HG02870 (cell line): ENCODE results near the gene HNRNPCL2.
"Not testable (repeated sequence)": the region's sequence is repeated elsewhere in the genome, so short reads cannot be mapped to it uniquely, and the experiment has no call there.

ENCODE experiments used
- ATAC-seq: cut with Tn5 transposase; IDR thresholded peaks from one replicate; pipeline ENCODE4 v1.9.1; 2021; ENCODE audit warnings: mild to moderate bottlenecking, moderate library complexity; ENCODE audit not compliant: unreplicated experiment

Gene HNRNPCL2

DNA sequence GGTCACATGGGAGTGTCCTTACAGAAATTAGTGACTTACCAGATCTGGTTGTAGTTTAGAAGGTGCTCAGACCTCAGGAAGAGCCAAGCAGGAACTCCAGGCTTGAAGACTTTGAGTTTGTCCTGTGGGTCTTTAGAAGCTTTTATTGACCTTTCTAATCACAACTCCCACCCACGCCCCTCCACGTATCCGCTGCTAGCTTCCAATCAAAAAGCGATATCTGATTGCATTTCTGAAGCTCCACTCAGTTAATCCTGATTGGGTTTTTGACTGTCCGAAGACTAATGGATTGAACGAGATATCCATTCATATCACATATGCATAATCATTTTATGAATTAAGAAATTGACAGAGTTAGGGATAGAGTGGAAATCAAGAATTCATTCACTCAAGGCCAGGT is at the start of gene HNRNPCL2:
TSS of gene HNRNPCL2 (minus strand) at position 101 of the 400 bp plus-strand sequence. CDS start 454 bp downstream, outside the sequence.
- not testable (repeated sequence) for ATAC-seq

DNA sequence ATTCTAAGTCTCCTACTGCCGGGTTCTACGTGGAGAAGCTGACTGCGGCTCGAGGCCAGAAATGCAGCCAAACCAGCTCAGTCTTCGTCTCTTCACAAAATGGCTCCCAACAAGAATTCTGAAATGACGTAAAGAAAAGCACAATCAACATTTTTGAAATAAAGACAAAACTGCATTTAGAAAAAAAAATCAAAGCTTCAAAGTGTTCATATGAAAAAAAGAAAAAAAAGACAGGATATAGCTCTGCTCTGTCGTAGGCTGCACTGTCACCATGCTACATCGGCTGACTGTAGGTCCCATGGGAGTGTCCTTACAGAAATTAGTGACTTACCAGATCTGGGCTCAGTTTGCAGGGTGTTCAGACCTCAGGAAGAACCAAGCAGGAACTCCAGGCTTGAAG is 48.9 kb upstream of the HNRNPCL2 start, which contains the start of gene HNRNPCL4:
TSS of gene HNRNPCL4 (minus strand) at position 101 of the 400 bp plus-strand sequence. CDS start 164 bp downstream, outside the sequence.
- not testable (repeated sequence) for ATAC-seq

DNA sequence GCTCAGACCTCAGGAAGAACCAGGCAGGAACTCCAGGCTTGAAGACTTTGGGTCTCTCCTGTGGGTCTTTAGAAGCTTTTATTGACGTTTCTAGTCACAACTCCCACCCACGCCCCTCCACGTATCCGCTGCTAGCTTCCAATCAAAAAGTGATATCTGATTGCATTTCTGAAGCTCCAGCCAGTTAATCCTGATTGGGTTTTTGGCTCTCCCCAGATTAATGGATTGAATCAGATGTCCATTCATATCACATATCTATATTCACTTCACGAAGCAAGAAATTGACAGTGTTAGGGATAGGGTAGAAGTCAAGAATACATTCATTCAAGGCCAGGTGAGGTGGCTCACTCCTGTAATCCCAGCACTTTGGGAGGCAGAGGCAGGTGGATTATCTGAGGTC is 39.3 kb upstream of the HNRNPCL2 start, which contains the start of gene PRAMEF26:
TSS of gene PRAMEF26 (minus strand) at position 101 of the 400 bp plus-strand sequence. CDS start 2,914 bp downstream, outside the sequence.
- ATAC-seq = not testable (repeated sequence)

DNA sequence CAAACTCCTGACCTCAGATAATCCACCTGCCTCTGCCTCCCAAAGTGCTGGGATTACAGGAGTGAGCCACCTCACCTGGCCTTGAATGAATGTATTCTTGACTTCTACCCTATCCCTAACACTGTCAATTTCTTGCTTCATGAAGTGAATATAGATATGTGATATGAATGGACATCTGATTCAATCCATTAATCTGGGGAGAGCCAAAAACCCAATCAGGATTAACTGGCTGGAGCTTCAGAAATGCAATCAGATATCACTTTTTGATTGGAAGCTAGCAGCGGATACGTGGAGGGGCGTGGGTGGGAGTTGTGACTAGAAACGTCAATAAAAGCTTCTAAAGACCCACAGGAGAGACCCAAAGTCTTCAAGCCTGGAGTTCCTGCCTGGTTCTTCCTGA is 46.2 kb downstream of the HNRNPCL2 start, which contains the start of gene PRAMEF25:
TSS of gene PRAMEF25 (plus strand) at position 301 of the 400 bp plus-strand sequence. CDS start 2,920 bp downstream, outside the sequence.
- not testable (repeated sequence) for ATAC-seq
